ENCODE measurements around the gene ASXL3.

ASXL3 gene

GRCh38 chr18:33665187-33665586, 87.2 kb downstream of the ASXL3 start:
- DNase-seq: no peak

GRCh38 chr18:33665641-33666040, 87.6 kb downstream of the ASXL3 start:
- DNase-seq: no peak

- DNase-seq: no peak
These were observed 88.9 kb downstream of the ASXL3 start for GRCh38 chr18:33666915-33667314.

- DNase-seq: no peak
These were observed 91.6 kb downstream of the ASXL3 start for GRCh38 chr18:33669589-33669988.

- DNase-seq: no peak
These were observed 92.0 kb downstream of the ASXL3 start for GRCh38 chr18:33670029-33670428.

GRCh38 chr18:33673689-33674088, 95.7 kb downstream of the ASXL3 start:
- no peak for DNase-seq

- no peak for DNase-seq
These were observed 98.6 kb downstream of the ASXL3 start for GRCh38 chr18:33676593-33676992.

- DNase-seq: no peak
These were observed 99.9 kb downstream of the ASXL3 start for GRCh38 chr18:33677891-33678290.

- DNase-seq: no peak
These were observed 104.4 kb downstream of the ASXL3 start for GRCh38 chr18:33682436-33682835.

- DNase-seq: no peak
These were observed 116.6 kb downstream of the ASXL3 start for GRCh38 chr18:33694593-33694992.

- DNase-seq: no peak
These were observed 118.5 kb downstream of the ASXL3 start for GRCh38 chr18:33696332-33697162.

- DNase-seq: no peak
These were observed 119.5 kb downstream of the ASXL3 start for GRCh38 chr18:33697498-33697897.

GRCh38 chr18:33699372-33699771, 121.4 kb downstream of the ASXL3 start:
- no peak for DNase-seq

- no peak for DNase-seq
These were observed 122.5 kb downstream of the ASXL3 start for GRCh38 chr18:33700513-33700976.

GRCh38 chr18:33702625-33703024, 124.6 kb downstream of the ASXL3 start:
- DNase-seq: no peak

- DNase-seq: no peak
These were observed 128.4 kb downstream of the ASXL3 start for GRCh38 chr18:33706391-33706790.

- DNase-seq: no peak
These were observed 130.9 kb downstream of the ASXL3 start for GRCh38 chr18:33708876-33709275.

- no peak for DNase-seq
These were observed 132.2 kb downstream of the ASXL3 start for GRCh38 chr18:33710269-33710668.

GRCh38 chr18:33711514-33711913, 133.5 kb downstream of the ASXL3 start:
- no peak for DNase-seq

- no peak for DNase-seq
These were observed 134.7 kb downstream of the ASXL3 start for GRCh38 chr18:33712719-33713118.

- DNase-seq: no peak
These were observed 138.2 kb downstream of the ASXL3 start for GRCh38 chr18:33716061-33716683.

GRCh38 chr18:33717339-33717738, 139.3 kb downstream of the ASXL3 start:
- no peak for DNase-seq

- DNase-seq: no peak
These were observed 142.1 kb downstream of the ASXL3 start for GRCh38 chr18:33720133-33720532.

- DNase-seq: no peak
These were observed 151.5 kb downstream of the ASXL3 start for GRCh38 chr18:33729556-33729955.
